HepG2 (cell line): Measurements from ENCODE around the gene GRM2. TPM values are rescaled to one million over a fixed set of nuclear protein-coding genes. Genes with fewer than 3 reads are reported as not detected.

Experiments
- CAMTA2 ChIP-seq: sonication (generic); formaldehyde crosslinking; IDR thresholded peaks from 2 replicates; pipeline ENCODE4 v1.4.0; 2020; ENCODE audit warnings: mild to moderate bottlenecking, missing genetic modification reagents, borderline replicate concordance
- CREB1 ChIP-seq, 2 experiments: fragments of 450-650 bp in 1 of 2; IDR thresholded peaks; 2 replicates each; pipeline ENCODE4 v1.6.1; 2016 to 2017; ENCODE audit warnings: control low read depth in 1 of 2, mild to moderate bottlenecking in 1 of 2, missing compliant biosample characterization in 1 of 2, missing genetic modification characterization in 1 of 2
- ELF3 ChIP-seq: IDR thresholded peaks from 2 replicates; pipeline ENCODE4 v1.6.1; 2016; ENCODE audit warnings: missing genetic modification reagents, missing compliant biosample characterization
- HDAC1 ChIP-seq: sonication (generic); formaldehyde crosslinking; IDR thresholded peaks from 2 replicates; pipeline ENCODE4 v1.5.1; 2020; ENCODE audit warnings: mild to moderate bottlenecking, missing genetic modification reagents
- IRX3 ChIP-seq: sonication (generic); formaldehyde crosslinking; IDR thresholded peaks from 2 replicates; pipeline ENCODE4 v1.8.1; 2023; ENCODE audit warnings: mild to moderate bottlenecking, low read depth, missing genetic modification reagents, borderline replicate concordance
- MTF2 ChIP-seq: sonication (generic); formaldehyde crosslinking; IDR thresholded peaks from 2 replicates; pipeline ENCODE4 v1.5.0; 2020; ENCODE audit warnings: missing genetic modification reagents, borderline replicate concordance
- PLRG1 ChIP-seq: fragments of 450-650 bp; conservative IDR thresholded peaks from 2 replicates; pipeline ENCODE4 v1.6.1; 2016
- RORA ChIP-seq: sonication (generic); formaldehyde crosslinking; IDR thresholded peaks from 2 replicates; pipeline ENCODE4 v1.5.0; 2020; ENCODE audit warnings: mild to moderate bottlenecking, missing genetic modification reagents, moderate library complexity
- THRA ChIP-seq: sonication (generic); formaldehyde crosslinking; IDR thresholded peaks from 2 replicates; pipeline ENCODE4 v1.4.0; 2020; ENCODE audit warnings: missing genetic modification reagents, borderline replicate concordance
- TRIM22 ChIP-seq: fragments of 450-650 bp; IDR thresholded peaks from 2 replicates; pipeline ENCODE4 v1.6.1; 2017
- ZBTB20 ChIP-seq: sonication (generic); formaldehyde crosslinking; IDR thresholded peaks from 2 replicates; pipeline ENCODE4 v1.8.1; 2023; ENCODE audit warnings: missing genetic modification reagents, low read depth, mild to moderate bottlenecking, borderline replicate concordance
- ZKSCAN5 ChIP-seq: sonication (generic); formaldehyde crosslinking; IDR thresholded peaks from 2 replicates; pipeline ENCODE4 v1.5.1; 2020; ENCODE audit warnings: mild to moderate bottlenecking, missing genetic modification reagents
- ZNF552 ChIP-seq: sonication (generic); formaldehyde crosslinking; IDR thresholded peaks from 2 replicates; pipeline ENCODE4 v1.9.0; 2022; ENCODE audit warnings: missing genetic modification reagents, mild to moderate bottlenecking, borderline replicate concordance
- ZNF646 ChIP-seq: sonication (generic); formaldehyde crosslinking; IDR thresholded peaks from 2 replicates; pipeline ENCODE4 v1.9.0; 2021; ENCODE audit warnings: mild to moderate bottlenecking, missing genetic modification reagents
- ZNF660 ChIP-seq: sonication (generic); formaldehyde crosslinking; IDR thresholded peaks from 2 replicates; pipeline ENCODE4 v1.5.1; 2020; ENCODE audit warnings: mild to moderate bottlenecking, low read depth, missing genetic modification reagents, borderline replicate concordance
- ZNF670 ChIP-seq: sonication (generic); formaldehyde crosslinking; IDR thresholded peaks from 2 replicates; pipeline ENCODE4 v1.8.0; 2022; ENCODE audit warnings: mild to moderate bottlenecking, missing genetic modification reagents, borderline replicate concordance
- ZNF737 ChIP-seq: sonication (generic); formaldehyde crosslinking; IDR thresholded peaks from 2 replicates; pipeline ENCODE4 v1.5.0; 2020; ENCODE audit warnings: missing genetic modification reagents, mild to moderate bottlenecking, borderline replicate concordance
- polyA plus RNA-seq, 8 experiments: library from polyadenylated mRNA; depleted of rRNA in 3 of 8; stranded (reverse) in 7 of 8; unstranded in 1 of 8; fragments of >200 nt; fragmentation: Illumina TruSeq in 4 of 8; extraction: Trizol in 4 of 8; gene quantifications; 2 replicates each; pipeline versions ENCODE4 v1.2.1 to v1.2.3, GENCODE V29; 2011 to 2016; ENCODE audit warnings: low read depth in 4 of 8, missing spikeins in 1 of 8, mixed read lengths in 1 of 8; ENCODE audit not compliant: insufficient read depth in 1 of 8
- total RNA-seq, 5 experiments: library from RNA; depleted of rRNA; stranded (reverse); fragments of >200 nt; fragmentation: Illumina TruSeq; extraction: Trizol; gene quantifications; 2 replicates each; pipeline ENCODE4 v1.2.3, GENCODE V29; 2016; ENCODE audit warnings: low read depth in 1 of 5
- TF ChIP-seq, protein P1 (sequence below): sonication (generic); formaldehyde crosslinking; IDR thresholded peaks from 2 replicates; pipeline ENCODE4 v1.5.0; 2020; ENCODE audit warnings: missing genetic modification reagents

Gene GRM2
- total and polyA plus RNA-seq, 2 of the 13 experiments (the other 11 are each of a cell fraction or from before 2014, with no cell fraction given) = 0.04 to 0.07 TPM

GRCh38 chr3:51706788-51707731, at the start of gene GRM2 (continued):
- TF ChIP-seq ZNF646 (CRISPR knock-in tag) (no peak), ZBTB20 (CRISPR knock-in tag) (peak; percentile 67; the same call in 1 of the 2 replicates), MTF2 (no peak), IRX3 (CRISPR knock-in tag) (peak; percentile 62; the same call in 1 of the 2 replicates), ZNF660 (CRISPR knock-in tag) (no peak), CREB1 (IDR thresholded peaks at IDR 0.05) (no peak), CREB1 (CRISPR knock-in tag; IDR thresholded peaks at IDR 0.05) (no peak), CAMTA2 (CRISPR knock-in tag) (no peak), ZNF670 (CRISPR knock-in tag) (peak; percentile 42; the same call in 1 of the 2 replicates), RORA (no peak), HDAC1 (CRISPR knock-in tag) (peak; percentile 55; the same call in 1 of the 2 replicates), ZKSCAN5 (no peak), ZNF737 (no peak), ELF3 (CRISPR knock-in tag) (peak; percentile 70), THRA (peak; percentile 72; the same call in 1 of the 2 replicates), PLRG1 (no peak), TRIM22 (no peak), ZNF552 (CRISPR knock-in tag) (no peak)
- TF ChIP-seq, protein P1, sequence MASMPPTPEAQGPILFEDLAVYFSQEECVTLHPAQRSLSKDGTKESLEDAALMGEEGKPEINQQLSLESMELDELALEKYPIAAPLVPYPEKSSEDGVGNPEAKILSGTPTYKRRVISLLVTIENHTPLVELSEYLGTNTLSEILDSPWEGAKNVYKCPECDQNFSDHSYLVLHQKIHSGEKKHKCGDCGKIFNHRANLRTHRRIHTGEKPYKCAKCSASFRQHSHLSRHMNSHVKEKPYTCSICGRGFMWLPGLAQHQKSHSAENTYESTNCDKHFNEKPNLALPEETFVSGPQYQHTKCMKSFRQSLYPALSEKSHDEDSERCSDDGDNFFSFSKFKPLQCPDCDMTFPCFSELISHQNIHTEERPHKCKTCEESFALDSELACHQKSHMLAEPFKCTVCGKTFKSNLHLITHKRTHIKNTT (CRISPR knock-in tag) = no peak
